Parathyroid adenoma (tissue), 2 donors: ENCODE results near the gene PTGFRN.

Experiments
- H2AFZ ChIP-seq: fragments of 300-600 bp; sonication (generic); one replicate; pipeline ENCODE4 v1.7.0; 2017; ENCODE audit warnings: antibody characterized with exemption, mild to moderate bottlenecking
- H3K27ac ChIP-seq: fragments of 300-600 bp; sonication (generic); one replicate; pipeline ENCODE4 v1.7.0; 2017
- H3K27me3 ChIP-seq: fragments of 300-600 bp; sonication (generic); one replicate; pipeline ENCODE4 v1.7.0; 2017; ENCODE audit warnings: low read length; ENCODE audit not compliant: control insufficient read depth, insufficient read depth
- H3K36me3 ChIP-seq: fragments of 300-600 bp; sonication (generic); one replicate; pipeline ENCODE4 v1.7.0; 2017; ENCODE audit warnings: low read length; ENCODE audit not compliant: control insufficient read depth, insufficient read depth
- H3K4me1 ChIP-seq: fragments of 300-600 bp; sonication (generic); one replicate; pipeline ENCODE4 v1.7.0; 2017; ENCODE audit warnings: control low read depth
- H3K4me2 ChIP-seq: fragments of 300-600 bp; sonication (generic); one replicate; pipeline ENCODE4 v1.7.0; 2017; ENCODE audit warnings: low read length
- H3K4me3 ChIP-seq: fragments of 300-600 bp; sonication (generic); one replicate; pipeline ENCODE4 v1.7.0; 2017; ENCODE audit warnings: low read depth, low read length
- H3K79me2 ChIP-seq: fragments of 300-600 bp; sonication (generic); one replicate; pipeline ENCODE4 v1.7.0; 2017; ENCODE audit warnings: control low read depth
- H3K9ac ChIP-seq: fragments of 300-600 bp; sonication (generic); one replicate; pipeline ENCODE4 v1.7.0; 2017; ENCODE audit warnings: mild to moderate bottlenecking
- H3K9me3 ChIP-seq: fragments of 300-600 bp; sonication (generic); one replicate; pipeline ENCODE4 v1.7.0; 2017; ENCODE audit warnings: low read length; ENCODE audit not compliant: control insufficient read depth
- CTCF ChIP-seq: fragments of 300-600 bp; sonication (generic); IDR thresholded peaks from one replicate; pipeline ENCODE4 v1.7.0; 2017; ENCODE audit warnings: antibody characterized with exemption, mild to moderate bottlenecking
- donor health status: primary hyperparathyroidism.

PTGFRN gene

GRCh38 chr1:116880917-116881316 lies 28.8 kb upstream of the PTGFRN start:
- no peak for TF ChIP-seq CTCF
- Histone ChIP-seq H3K27me3 (no peaks in the 10 kb centered on the region), H3K9me3 (no peaks in the 10 kb centered on the region), H3K9ac (no peak overlapping the region), H3K36me3 (no peaks in the 10 kb centered on the region), H3K79me2 (no peaks in the 10 kb centered on the region), H3K27ac (no peak overlapping the region), H3K4me3 (no peak overlapping the region), H2AFZ (no peak overlapping the region), H3K4me2 (no peak overlapping the region), H3K4me1 (peaks cover 7% of the 10 kb centered on the region)

GRCh38 chr1:116881879-116882520 lies 27.7 kb upstream of the PTGFRN start:
- no peak overlapping the region for H2AFZ ChIP-seq
- no peaks in the 10 kb centered on the region for H3K79me2 ChIP-seq
- TF ChIP-seq CTCF: no peak
- H3K4me2 ChIP-seq: no peak overlapping the region
- H3K36me3 ChIP-seq: no peaks in the 10 kb centered on the region
- no peaks in the 10 kb centered on the region for H3K27me3 ChIP-seq
- H3K27ac ChIP-seq: no peak overlapping the region
- peaks cover 7% of the 10 kb centered on the region for H3K4me1 ChIP-seq
- H3K9me3 ChIP-seq: no peaks in the 10 kb centered on the region
- H3K9ac ChIP-seq: no peak overlapping the region
- H3K4me3 ChIP-seq: no peak overlapping the region

DNA sequence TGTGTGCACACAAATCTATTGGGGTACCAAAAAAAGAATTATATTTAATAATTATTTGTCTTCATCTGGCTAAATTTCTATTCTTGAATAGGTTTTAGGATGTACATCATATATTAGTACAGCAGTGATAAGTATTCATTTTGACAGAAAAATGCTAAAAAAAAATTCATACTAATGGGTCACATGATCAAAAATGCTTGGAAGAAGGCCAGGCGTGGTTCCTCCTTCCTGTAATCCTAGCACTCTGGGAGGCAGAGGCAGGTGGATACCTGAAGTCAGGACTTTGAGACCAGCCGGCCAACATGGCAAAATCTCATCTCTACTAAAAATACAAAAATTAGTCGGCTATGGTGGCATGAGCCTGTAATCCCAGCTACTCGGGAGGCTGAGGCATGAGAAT lies 26.9 kb upstream of the PTGFRN start:
- Histone ChIP-seq H3K4me2 (no peak overlapping the region), H3K4me3 (no peak overlapping the region), H3K27ac (no peak overlapping the region), H3K79me2 (no peaks in the 10 kb centered on the region), H3K27me3 (no peaks in the 10 kb centered on the region), H3K4me1 (peaks cover 7% of the 10 kb centered on the region), H3K9me3 (no peaks in the 10 kb centered on the region), H3K36me3 (no peaks in the 10 kb centered on the region), H3K9ac (no peak overlapping the region), H2AFZ (no peak overlapping the region)
- TF ChIP-seq CTCF: no peak

GRCh38 chr1:116886291-116886878 lies 23.3 kb upstream of the PTGFRN start:
- no peaks in the 10 kb centered on the region for H3K27me3 ChIP-seq
- H3K9ac ChIP-seq: no peak overlapping the region
- no peak overlapping the region for H3K4me2 ChIP-seq
- H3K36me3 ChIP-seq: no peaks in the 10 kb centered on the region
- no peaks in the 10 kb centered on the region for H3K4me1 ChIP-seq
- no peak overlapping the region for H3K27ac ChIP-seq
- no peaks in the 10 kb centered on the region for H3K79me2 ChIP-seq
- no peak overlapping the region for H2AFZ ChIP-seq
- no peak for TF ChIP-seq CTCF
- H3K4me3 ChIP-seq: no peak overlapping the region
- no peaks in the 10 kb centered on the region for H3K9me3 ChIP-seq

DNA sequence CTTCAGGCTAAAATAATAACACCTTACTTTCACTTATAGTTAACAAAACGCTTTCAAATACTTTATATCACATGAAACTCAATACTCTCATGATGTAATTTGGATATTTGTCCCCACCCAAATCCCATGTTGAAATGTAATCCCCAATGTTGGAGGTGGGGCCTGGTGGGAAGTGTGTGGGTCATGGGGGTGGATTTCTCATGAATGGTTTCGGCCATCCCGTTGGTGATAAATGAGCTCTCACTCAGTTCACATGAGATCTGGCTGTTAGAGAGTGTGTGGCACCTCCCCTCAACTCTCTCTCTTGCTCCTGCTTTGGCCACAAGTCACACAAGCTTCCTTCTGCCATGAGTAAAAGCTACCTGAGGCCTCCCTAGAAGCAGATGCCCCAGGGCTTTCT lies 22.5 kb upstream of the PTGFRN start:
- no peak overlapping the region for H3K9ac ChIP-seq
- no peak for TF ChIP-seq CTCF
- no peak overlapping the region for H3K27ac ChIP-seq
- no peak overlapping the region for H3K4me3 ChIP-seq
- no peak overlapping the region for H2AFZ ChIP-seq
- H3K4me1 ChIP-seq: no peaks in the 10 kb centered on the region
- H3K27me3 ChIP-seq: no peaks in the 10 kb centered on the region
- no peak overlapping the region for H3K4me2 ChIP-seq
- no peaks in the 10 kb centered on the region for H3K9me3 ChIP-seq
- H3K36me3 ChIP-seq: no peaks in the 10 kb centered on the region
- H3K79me2 ChIP-seq: no peaks in the 10 kb centered on the region
